ENCODE measurements around the gene PDE2A. TPM values are rescaled to one million over a fixed set of nuclear protein-coding genes. Genes with fewer than 3 reads are reported as not detected.

PDE2A gene
- total RNA-seq, 1 donor from 2014 or later: 8.4 TPM

DNA sequence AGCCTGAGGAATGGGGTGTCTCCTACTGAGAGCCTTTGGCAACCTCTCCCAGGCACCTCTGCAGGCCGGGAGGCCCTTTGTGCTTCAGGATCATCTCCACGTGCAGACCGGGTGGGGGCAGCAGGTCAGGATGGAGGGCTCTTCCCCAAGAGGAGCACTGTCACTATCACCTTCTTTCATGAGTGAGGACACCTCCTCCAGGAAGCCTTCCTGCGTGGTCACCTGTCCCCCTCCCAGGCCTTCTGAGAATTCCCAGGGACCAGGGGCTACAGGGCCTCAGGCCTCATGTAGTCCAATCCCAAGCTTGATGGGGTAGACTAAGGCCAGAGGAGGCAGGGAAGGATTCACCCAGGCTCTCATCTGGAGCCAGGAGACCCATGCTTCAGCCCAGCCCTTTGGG, 57.6 kb downstream of the PDE2A start:
- no peak for DNase-seq (ENCODE audit: low read depth, low spot score)

DNA sequence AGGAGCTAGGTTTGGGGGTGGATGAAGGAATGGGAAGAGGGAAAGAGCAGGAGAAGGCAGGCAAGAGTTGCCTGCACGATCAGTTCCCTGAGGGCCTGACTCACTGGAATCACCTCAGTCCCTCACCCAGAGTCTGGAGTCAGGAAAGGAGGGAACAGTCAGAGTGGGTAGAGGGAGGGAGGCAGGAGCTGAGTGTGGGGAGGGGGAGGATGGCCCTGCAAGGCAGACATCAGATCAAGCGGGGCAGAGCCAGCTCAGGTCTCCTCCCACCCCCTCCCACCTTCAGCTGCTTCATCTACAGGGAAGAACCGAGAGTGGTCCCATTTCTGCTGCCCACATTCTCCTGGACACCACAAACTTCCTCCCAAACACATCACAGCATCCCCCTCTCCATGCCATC, 58.9 kb downstream of the PDE2A start:
- no peak for DNase-seq (ENCODE audit: low read depth, low spot score)

DNA sequence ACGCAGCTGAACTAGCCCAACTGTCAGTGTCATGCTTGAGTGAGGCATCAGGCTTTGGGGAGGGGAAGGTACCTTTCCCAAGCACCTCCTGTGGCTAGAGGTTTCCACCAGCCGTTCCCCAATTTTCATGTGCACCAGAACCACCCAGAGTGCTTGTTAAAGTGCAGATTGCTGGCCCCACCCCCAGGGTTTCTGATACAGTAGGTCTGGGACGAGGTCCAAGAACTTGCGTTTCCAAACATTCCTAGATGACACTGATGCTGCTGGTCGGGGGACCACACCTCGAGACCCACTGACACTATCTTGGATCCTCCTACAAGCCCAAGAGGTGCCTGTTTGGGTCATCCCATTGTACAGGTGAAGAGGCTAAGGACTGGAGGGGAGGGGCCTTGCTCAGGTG, 59.8 kb downstream of the PDE2A start:
- DNase-seq (ENCODE audit: low read depth, low spot score): no peak

DNA sequence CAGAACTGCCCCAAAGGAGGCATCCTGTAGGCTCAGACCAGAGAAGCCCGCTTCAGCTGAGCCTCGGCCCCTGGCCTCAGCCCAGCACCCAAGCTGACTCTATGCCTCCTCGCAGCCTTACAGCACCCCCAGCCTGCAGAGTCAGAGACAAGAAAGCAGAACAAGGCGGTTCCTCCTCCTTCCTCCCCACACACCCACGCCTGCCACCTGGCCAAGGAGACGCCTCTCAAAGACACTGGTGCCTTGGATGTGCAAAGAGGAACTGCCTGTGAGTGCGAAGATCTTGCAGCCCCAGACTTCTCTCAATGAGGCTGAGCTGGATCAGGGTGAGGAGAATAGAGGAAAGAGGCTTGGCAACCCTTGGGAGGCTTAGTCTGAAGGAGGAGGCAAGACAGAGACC, 60.2 kb downstream of the PDE2A start:
- DNase-seq (ENCODE audit: low read depth, low spot score): no peak

DNA sequence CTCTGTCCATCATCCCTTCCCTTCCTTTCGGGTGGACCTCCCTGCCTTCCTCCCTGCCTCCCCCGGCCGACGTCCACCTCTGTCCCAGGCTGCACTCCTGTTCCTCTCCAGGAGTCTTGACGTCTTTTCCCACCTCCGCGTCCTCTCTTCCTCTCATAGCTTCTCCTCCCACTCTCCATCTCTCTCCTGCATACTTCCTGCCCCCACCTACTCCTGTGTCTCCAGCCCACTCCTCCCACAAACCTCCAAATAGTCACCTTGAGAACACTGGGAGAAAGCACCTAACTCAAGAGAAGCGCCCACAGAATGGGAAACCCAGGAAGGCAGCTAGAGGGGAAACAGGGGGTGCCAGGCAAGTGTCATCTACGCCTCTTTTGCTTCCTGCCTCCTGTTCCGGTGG, 60.8 kb downstream of the PDE2A start:
- no peak for DNase-seq (ENCODE audit: low read depth, low spot score)

DNA sequence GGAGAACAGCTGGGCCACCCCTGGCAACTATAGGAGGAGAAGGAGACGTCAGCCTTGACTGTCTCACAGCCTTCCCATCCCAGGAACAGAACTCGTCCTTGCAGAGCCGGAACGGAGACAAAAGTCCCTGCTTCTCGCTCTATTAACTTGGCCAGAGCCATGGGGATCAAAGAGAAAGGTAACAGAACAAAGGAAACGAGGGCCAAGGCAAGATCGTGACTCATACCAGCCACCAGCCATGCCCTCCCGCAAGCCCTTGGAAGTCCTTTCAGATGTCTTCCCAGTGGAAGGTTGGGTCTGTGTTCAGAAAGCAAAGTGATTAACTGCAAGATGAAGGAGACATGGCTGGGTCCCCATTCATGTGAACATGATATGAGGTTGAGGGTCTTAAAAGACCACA, 64.7 kb downstream of the PDE2A start:
- no peak for DNase-seq (ENCODE audit: low read depth, low spot score)

DNA sequence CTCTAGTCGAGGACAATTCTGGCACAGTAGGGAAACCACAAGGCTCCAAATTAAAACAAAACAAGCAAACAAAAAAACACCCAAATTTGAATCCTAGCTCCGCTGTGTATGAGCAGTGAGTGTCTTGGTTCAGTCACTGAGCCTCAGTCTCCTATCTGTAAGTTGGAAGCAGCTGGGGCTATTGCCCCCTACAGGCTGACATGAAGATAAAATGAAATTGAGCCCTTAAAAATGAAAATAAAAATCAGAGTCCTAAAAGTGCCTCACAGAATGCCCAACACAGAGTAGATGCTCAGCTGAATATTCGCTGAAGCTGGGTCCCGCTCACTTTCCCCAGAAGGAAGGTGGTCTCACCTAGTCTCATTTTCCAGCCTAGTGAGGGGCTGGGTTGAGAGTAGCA, 65.2 kb downstream of the PDE2A start:
- no peak for DNase-seq (ENCODE audit: low read depth, low spot score)

DNA sequence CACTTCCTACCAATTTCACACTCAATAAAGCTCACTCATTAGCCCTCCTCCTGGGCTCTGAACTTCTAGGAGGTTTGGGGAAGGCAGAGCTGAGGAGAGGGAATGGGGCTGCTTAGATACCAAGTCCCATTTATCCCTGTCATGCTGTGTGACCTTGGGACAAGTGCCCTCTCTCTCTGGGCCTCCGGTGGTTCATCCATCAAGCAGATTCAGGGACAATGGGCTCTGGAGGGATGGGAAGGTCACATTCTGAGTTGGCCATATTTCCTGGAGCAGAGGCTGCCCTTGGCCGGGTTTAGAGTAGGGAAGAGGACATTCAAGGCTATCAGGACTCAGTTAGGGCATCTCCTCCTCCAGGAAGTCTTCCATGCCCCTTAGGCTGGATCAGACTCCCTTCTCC, 66.7 kb downstream of the PDE2A start:
- DNase-seq (ENCODE audit: low read depth, low spot score): no peak

DNA sequence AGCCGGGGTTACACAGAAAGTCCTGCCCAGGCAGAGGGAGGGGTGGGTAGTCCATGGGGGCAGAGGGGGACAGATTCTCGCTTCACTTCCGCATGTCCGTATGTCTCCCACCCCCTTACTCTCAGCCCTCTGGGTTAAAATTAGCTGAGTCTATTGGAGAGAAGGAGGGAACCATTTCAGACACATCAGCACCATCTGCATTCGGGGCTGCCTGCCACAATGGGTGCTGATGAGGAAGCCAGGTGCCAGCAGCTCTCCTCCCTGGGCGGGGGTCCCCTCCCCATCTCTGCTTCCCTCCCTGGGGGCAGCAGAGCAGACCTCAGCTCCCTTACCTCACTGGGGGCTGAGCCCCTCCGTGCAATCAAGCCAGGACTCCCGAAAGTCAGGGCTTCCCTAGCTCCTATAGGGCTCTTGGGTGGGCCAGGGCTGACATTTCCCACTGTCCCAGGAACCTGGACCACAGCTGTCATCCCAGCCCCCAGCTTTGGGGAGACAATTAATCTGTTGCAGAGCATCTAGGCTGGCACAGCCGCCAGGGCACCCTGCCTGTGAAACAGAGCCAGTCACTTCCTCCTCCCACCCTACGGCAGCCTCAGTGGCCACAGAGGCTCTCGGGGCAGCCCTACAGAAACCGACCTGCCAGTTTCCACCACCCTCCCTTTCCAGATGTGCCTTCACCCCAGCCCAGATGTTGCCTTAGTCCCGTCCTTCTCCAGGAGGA, 67.3 kb downstream of the PDE2A start:
- no peak for DNase-seq (ENCODE audit: low read depth, low spot score)

DNA sequence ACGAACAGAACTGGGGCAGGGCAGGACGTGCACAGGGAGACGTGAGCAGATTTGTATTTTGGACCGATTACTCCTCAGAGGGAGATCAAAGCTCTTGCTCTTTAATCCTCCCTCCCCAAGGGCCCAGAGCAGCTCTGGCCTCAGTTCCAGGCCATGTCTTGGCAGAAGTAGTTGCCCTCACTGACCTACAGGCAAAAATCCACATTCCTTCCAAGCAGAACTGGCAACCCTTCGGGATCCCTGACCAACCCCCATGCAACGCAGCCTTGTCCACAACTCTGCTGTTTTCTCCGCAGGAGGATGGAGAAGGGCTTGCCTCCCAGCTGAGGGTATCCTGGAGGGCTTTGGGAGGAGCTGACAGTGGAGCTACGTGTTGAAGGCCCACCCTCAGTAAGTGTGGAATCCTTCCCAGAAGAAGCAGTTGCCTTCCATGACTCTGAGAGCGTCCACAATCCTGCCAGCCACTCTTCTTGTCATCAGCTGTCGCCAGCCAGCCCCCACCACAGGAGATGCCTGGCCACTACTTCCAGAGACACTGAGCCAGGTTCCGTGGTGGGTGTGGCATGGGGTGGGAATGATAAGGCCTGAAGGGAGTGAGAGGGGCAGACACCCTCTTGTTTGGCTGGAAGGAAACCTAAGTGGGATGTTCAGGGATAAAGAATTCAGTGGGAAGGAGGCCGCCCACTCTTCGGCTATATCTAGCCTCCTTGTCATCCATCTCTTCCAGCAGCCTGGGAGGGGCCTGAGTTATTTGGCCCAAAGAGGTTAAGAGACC, 68.1 kb downstream of the PDE2A start:
- DNase-seq (ENCODE audit: low read depth, low spot score): no peak

DNA sequence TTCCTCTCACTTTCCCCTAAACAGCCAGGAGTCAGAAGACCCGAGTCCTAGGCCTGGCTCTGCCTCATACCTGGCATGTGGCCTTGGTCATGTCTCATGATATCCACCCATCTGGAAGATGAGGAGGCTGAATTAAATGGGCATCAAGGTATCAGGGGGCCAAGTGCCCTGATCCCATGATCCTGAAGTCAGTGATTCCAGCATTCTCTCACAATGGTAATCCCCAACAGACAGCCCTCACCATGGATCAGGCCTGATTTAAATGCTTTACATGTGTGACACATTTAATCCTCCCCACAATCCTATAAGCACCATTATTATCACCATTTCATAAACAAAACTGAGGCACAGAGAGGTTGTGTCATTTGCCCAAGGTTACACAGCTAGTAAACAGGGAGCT, 70.0 kb downstream of the PDE2A start:
- no peak for DNase-seq (ENCODE audit: low read depth, low spot score)

DNA sequence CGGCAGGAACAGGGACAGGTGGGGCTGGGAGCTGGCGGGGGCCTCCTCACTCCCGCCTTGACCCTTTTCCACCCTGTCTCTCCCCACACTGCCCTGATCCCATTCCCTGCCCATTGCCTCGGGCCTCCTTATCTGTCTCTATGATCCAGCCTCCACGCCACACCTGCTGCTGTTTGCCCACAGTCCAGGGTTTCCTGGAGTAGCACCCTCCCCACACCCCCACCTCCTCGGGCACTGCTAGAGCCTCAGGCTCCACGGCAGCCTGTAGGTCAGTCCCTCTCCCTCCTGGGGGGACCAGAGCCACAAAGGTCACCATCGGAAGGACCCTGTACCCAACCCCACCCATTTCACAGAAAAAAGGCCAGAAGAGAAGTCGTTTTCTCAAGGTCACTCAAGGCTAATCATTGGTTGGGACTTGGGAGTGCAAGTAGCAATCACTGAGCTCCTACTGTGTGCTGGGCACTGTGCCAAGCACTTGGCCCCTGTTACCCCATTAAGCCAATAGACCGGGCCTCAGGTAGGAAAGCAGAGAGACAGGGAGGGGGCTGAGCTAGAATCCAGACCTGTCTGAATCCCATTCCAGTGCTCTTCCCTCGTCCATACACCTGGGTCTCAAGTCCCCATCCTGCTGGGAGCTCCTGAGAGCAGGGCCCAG, 71.8 kb downstream of the PDE2A start:
- no peak for DNase-seq (ENCODE audit: low read depth, low spot score)

DNA sequence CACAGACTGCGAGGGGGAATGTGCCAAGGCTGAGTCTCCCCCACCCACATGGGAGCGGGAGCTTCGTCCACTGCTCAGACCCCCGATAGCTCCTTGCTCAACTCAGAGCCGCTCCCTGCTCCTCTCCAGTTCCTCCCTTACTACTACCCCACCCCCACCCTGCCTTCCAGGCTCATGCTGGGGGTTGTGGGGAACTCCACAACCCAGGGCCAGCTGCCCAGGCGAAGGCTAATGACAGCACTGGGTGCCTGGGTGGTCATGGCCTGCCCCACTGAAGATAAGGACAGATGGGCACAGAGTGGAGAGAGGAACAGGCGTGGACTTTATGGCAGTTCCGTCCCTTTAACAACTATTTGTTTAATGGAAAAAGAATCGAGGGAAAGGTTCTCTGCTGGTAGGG, 73.7 kb downstream of the PDE2A start:
- no peak for DNase-seq (ENCODE audit: low read depth, low spot score)

DNA sequence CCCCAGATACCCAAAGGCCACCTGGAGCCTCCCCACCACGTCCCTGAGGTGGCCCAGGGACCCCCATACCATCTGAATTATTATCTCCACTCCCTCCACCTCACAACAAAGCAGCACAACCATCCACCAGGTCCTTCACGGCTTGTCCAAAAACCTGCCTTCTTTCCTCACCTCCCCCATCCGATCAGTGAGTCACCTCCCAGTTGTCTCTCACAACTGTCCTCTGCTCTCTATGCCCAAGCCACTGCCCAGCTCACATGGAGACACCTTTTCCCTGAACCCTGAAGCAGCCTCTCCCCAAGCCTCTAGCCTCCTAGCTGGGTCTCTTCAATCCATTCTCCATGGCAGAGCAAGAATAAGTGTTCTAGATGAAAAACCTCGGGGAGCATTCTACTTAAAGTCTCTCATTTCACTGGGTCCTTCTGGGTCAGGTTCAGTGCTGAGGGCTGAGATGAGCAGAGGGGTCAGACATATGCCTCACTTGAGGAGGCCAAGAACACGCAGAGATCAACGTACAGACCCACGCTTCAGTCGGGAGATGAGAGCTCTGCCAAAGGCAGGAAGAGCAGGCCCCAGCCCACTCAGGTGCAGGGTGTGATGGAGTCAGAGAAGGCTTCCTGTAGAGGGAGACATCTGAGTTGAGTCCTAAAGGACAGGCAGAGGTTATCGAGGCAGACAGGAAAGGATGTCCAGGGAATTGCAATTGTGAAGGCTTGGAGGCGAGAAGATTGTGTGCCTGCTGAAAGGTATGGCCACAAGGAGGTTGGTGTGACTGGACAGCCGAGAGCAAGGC, 74.7 kb downstream of the PDE2A start:
- no peak for DNase-seq (ENCODE audit: low read depth, low spot score)

DNA sequence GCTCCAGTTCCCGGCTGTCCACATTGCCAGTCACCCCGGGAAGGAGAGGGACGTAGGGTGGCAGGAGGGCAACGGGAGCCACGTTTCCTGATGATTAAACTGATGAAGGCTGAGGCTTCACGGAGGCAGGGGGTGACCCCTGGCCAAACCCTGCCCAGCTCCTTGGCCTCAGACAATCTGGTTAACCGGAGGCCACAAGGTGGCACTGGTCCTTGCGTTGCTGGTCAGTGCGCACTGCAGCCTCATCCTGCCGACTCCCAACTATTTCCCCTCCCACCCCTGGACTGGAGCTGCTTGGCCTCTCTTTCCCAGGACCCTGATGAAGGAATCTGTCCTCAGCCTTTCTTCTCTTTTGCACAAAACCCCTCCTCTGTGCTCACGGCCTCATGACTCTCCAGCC, 75.3 kb downstream of the PDE2A start:
- DNase-seq (ENCODE audit: low read depth, low spot score): peak; percentile 22

DNA sequence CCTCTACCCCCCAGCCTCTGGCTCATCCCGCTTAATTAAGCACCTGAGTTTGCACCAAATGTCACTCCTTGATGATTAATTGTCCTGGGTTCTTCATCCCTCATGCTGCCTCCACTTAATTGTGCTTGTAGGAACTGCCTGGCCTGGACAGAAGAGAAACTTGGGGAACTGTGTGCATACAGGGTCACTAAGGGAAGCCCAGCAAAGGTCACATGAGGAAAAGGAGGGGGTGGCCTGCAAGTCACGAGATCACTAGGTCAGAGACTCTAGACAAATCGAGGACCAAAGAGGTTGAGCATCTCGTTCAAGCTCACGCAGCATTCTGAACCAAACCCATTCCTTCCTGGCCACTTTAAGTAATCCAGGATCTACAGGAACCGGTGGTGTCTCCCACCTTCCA, 75.8 kb downstream of the PDE2A start:
- no peak for DNase-seq (ENCODE audit: low read depth, low spot score)

DNA sequence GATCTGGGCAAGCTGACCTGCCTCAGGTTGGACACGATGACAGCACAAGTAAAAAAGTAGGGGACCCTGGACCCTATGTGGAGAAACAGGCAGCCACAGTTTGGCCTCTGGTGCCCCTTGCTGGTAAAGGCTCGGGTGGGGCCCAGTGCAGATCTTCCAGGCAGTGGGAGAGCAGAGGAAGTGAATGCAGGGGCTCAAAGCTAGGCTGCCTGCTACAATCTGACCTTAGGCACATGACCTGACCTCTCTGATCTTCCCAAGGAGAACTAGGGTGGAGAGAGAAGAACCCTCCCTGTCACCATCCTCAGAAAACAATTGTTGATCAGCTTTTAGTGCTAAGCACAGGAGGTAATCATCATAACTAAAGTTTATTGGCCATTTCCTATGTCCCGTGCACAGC, 76.5 kb downstream of the PDE2A start:
- no peak for DNase-seq (ENCODE audit: low read depth, low spot score)

DNA sequence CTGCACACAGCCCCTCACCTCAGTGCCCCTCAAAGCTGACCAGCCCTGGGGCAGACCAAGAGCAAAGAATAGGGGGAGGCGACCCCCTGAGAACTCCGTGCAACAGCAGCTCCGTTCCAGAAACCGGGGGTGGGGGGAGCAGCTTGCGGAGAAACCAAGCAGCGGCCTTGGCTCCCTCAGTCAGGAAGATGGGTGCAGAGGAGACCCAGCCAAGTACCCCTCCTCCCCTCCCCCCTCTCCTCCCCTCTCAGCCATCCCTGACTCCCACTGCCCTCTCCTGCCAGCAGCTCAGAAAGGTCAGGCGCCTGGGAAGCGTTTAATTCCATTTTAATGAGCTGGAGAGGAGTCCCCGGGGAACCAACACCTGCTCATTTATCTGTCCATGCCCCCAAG, 78.9 kb downstream of the PDE2A start:
- no peak for DNase-seq (ENCODE audit: low read depth, low spot score)

DNA sequence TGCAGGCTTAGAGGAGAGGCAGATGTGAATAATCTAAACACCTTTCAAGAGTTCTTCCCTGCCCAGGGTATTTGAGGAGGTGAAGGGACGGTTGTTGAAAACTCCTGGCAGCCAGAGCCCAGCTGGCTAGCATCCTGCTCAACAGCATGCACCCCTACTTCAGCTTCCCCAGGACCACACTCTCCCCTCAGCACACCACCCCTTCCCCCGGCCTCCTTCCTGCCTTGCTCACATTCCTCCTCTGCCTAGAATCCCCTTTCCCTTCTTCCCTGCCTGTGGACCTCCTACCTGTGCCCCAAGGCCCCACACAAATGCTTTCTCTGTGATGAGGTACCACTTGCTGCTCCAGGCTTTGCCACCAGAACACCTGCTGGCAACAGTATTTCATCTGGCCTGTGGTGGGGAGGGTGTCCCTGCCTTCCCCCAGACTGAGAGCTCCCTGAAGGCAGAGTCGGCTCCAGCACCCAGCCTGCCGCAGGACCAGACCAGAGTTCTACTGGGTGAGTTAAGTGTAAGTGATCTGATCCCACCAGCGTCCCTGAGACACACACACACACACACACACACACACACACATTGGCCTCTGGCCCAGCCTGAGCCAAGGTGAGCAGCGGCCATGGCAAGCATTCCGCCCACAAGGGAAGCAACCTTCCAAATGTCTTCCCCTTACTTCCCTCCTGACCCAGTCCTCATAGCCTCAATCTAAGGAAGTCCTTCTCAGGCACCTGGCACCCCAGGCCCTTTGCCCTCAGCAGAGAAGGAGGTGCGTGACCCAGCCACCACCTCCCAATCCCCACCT, 79.5 kb downstream of the PDE2A start:
- no peak for DNase-seq (ENCODE audit: low read depth, low spot score)

DNA sequence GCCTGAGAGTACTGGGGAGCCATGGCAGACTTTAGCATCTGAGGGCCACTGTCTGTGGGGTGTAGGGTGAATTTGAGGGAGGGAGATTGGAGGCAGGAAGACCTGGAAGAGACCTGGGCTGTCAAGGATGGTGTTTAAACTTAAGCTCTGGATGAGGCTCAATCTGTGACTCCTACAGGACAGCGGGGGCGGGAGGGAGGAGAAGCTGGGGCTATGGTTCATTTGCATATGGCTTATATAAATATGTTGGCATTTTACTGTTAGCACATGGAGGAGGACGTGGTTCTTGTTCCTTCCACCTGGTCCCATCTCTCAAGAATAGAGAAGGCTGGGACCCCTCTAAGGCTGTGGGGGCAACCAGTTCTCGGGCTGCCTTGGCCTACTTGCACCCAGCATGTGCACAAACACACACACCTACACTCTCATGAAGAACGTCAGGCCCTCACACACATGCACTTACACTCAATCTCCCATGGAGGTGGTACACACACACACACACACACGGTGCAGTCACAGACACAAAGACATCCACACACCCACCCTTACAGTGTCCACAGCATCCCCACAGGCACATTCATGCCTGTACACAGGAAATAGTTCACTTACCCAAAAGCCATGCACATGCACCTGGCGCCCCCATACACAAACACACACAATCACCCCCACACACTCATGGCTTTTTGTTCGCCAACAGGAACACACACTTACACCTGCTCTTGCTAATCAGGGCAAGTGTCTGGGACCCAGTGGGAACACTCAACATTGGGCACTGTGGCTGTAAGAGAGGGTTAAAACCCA, 81.3 kb downstream of the PDE2A start:
- DNase-seq (ENCODE audit: low read depth, low spot score): no peak
